ENCODE results near the gene EIF2B4.

DNA sequence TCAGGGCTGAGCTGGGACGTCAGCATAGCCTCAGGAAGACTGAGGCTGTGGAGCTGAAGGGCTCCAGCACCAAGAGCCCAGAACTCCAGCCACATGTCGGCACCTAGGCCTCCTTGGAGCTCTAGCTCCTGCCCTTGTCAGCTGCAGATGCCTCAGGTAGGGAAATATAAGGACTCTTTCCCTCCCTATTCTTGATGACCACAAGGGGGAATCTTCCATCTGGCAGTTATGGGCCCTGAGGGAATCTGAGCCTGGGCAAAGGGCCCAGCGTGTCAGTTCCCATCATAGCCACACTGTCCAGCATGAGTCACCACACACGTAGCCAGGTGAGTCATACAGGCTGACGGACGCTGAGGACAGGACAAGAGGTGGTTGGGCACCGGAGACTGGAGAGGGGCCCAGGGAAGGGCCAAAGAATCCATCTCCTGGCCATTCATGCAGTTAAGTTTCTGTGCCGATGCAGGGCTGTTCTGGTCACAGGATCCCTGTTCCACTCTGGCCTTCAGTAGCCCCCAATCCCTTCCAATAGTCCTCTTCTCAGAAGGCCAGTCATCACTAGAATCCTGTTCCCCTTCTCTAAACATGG, 49.1 kb downstream of the EIF2B4 start:
- TF ChIP-seq RXRA (IDR thresholded peaks at IDR 0.05; ENCODE audit: insufficient read depth, low read depth, low read length): no peak
- no peak for TF ChIP-seq TBP (IDR thresholded peaks at IDR 0.05; ENCODE audit: low read depth, low read length)
